CD1c-positive myeloid dendritic cell (primary cell): ENCODE measurements around the gene FGL2.
A peak's percentile ranks its signal among the peaks of the same experiment; 100 is the strongest.
"Not testable (repeated sequence)": the region's sequence is repeated elsewhere in the genome, so short reads cannot be mapped to it uniquely, and the experiment has no call there.

Experiments used
- DNase-seq: peaks from one replicate; pipeline ENCODE4 v3.0.0-alpha.2; 2016; ENCODE audit errors: extremely low spot score

Gene FGL2

DNA sequence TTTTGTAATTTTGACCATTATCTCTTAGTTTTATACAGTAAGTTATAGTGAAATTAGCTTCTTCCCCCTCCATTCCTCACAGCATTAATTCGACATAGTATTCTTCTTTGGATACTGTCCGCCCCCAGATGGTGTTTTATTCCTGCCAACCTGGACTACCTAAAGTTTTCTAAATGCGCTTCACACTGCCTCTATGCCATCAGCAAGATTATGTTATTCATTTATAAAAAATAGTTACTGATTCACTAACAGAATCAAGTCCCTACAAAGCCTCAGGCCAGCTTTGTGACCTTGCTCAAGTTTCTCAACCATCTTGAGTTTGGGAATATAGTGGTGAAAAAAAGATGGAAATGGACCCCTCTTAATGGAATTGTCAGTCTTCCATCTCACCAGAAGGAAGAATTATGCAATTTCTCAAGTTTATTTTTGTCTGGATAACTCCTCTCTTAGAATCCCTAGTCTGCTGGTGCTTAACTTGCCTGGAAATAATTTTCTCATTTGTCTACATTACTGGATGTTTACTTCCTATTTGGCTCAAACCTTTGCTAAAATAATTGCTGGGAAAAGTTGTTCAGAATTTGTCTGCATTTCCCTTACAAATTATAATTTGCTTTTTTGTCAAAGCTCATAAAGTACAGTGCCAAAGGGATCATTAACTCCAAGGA is 16.7 kb upstream of the FGL2 start:
- DNase-seq: no peak

DNA sequence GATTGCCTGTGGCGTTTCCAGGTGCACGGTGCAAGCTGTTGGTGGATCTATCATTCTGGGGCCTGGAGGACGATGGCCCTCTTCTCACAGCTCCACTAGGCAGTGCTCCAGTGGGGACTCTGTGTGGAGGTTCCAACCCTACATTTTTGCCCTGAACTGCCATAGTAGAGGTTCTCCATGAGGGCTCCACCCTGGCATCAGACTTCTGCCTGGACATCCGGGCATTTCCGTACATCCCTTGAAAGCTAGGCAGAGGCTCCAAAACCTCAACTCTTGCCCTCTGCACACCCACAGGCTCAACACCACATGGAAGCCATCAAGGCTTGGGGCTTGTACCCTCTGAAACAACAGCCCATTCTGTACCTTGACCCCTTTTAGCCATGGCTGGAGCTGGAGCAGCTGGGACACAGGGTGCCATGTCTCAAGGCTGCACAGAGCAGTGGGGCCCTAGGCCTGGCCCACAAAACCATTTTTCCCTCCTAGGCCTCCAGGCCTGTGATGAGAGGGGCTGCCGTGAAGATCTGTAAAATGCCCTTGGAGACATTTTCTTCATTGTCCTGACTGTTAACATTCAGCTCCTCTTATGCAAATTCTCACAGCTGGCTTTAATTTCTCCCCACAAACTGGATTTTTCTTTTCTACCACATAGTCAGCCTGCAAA is 10.0 kb upstream of the FGL2 start:
- no peak for DNase-seq

DNA sequence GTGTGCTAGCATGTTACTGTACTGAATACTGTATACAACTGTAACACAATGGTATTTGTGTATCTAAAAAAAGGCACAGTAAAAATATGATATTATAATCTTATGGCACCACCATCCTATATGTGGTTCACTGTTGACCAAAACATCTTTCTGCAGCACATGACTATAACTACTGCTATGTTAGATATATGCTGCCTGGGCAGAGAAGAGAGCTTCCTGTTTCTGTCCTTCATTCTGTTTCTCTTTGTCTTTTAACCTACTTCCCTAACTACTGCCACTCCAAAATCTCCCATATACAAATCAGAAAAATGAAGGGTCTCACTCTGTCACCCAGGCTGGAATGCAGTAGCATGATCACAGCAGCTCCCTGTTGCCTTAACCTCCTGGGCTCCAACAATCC is 8.8 kb upstream of the FGL2 start:
- no peak for DNase-seq

DNA sequence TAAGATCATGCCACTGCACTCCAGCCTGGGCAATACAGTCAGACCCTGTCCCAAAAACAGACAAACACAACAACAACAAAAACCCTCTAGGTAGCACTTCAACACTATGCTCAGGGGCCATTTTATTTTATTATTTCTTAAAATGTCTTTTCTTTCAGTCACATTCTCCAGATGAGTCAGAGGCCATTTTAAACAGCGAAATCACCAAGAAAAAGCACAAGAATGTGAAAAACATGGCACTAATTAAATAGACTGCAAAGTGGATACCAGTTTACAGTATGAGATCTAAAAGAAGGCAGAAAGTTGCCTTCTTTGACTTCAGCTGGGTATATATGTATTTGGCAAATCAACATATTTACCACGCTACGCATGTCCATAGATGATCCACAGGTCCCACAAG is 6.1 kb upstream of the FGL2 start:
- DNase-seq: no peak

DNA sequence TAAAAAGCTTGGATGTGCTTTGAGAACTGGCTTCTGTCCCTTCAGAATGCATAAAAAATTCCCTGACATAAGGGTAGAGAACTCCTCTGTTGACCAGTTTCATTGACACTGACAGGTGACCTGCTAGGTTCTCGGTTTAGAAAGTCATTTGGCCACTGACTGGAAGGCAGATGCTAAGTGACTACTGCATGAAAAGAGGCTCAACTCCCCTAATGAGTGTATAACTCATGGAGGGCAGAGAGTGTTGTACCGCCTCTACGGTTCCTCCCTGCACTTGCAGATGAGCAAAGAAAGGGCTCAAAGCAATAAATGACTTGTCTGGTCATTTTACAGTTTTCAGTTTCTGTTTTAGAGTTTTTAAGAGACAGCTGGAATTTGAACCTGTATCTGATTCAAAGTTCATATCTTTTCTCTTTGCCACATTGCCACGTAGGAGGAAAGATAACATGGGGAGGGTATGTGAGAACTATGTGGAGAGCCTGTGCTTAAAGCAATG is 2.9 kb upstream of the FGL2 start:
- no peak for DNase-seq

DNA sequence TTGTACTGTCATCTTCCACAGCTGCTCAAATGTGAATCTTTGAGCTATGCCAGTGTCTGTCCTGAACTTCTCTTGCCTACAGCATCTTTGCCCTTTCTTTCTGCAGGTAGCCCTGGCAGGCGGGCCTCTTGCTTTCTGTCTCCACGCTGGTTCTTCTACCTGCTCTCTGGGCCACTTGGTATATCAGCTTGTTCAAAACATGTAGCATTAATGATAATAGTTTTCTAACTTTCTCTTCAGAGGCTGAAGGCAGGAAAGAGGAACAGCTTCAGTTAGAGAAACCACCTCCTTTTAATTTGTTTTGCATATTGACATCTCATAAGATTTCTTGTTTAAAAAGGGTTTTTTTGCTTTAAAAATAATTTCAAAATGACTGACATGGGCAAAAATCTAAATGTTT is 923 bp upstream of the FGL2 start:
- DNase-seq: no peak

DNA sequence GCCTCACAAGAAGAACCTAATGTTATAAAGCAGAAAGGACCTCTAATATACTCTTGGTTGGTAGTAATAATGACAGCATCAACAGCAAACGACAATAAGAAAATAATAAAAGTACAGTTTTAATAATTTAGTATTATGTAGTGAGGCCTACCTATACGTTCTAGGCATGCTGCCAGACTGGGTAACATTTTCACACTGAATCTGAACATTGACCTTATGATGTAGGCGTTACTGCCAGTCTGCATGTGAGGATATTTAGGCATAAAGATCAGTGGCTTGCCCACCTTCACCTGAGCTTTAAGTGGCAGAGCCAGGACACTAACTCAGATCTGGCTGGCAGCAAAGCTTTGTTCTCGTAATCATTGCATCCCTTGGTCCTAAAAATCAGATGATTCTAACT is 2.5 kb downstream of the FGL2 start:
- no peak for DNase-seq

DNA sequence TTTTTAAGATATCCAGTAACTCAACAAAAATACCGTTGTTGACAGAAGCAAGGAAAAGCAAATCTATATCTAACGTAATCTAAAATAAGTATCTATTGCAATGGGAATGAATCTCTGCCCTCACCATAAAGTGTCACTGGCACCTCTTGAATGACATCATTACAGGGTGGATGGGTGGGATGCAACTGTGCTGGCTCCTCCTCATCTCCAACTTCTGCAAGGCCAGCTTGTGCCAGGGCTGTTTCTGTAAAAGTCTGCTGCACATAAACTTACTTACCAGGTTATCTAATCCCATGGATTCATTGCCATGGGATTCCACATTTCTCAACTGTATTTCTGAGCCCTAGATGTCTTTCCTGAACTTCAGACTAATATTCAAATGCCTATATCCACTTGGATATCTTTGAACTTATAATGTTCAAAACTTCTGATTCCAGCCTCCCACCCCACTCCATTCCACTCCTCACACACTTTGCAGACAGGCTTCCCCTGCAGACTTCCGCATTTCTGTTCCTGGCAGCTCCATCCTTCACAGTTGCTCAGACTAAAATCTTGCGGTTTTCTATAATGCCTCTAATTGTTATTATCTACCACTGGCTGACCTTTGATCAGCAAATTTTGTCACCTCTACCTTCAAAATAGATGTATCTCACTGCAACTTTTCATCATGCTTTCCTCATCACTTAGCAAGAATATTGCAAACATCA is 10.7 kb downstream of the FGL2 start:
- DNase-seq: peak; percentile 72

DNA sequence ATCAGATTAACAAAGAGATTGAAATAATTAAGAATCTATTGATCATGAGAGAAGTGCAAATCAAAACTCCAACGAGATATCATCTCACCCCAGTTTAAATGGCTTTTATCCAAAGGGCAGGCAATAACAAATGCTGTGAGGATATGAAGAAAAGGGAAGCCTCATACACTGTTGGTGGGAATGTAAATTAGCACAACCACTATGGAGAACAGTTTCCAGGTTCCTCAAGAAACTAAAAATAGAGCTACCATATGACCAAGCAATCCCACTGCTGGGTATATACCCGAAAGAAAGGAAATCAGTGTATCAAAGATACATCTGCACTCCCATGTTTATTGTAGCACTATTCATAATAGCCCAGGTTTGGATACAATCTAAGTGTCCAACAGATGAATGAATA is 13.8 kb downstream of the FGL2 start:
- peak; percentile 44 for DNase-seq

DNA sequence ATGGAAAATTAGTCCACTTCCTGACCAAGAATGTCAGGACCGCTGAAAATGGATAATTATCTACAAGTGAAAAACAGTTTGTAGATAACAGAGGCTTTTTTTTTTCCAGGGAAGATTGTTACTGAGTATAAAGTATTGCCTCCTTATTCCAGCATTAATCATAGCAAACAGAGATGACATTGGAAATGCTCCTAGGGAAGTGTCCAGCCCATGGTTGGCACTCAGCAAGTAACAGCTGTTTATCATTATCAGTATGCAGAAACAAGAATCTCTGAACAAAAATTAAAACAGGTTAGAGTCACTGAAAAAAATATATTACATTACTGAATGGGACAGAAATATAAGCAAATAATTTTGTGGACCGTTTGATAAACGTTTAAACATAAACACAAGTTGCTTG is 14.6 kb downstream of the FGL2 start:
- no peak for DNase-seq

DNA sequence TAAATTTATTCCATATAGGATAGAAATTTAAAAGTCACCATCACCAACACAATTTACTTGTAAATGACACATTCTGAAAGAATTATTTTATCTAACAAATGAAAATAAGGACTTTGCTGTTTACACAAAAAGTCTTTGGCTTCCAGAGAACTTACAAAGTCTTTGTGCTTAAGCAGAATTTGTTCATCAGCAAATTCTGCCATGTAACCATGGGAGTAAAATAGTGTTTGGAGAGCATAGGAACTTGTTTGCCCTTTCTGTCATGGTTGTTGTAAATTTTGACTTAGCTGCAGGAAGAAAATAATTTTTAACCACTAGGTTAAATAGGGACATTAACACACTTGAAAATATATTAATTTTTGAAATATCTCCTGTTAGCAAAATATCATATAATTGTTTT is 15.2 kb downstream of the FGL2 start:
- no peak for DNase-seq

DNA sequence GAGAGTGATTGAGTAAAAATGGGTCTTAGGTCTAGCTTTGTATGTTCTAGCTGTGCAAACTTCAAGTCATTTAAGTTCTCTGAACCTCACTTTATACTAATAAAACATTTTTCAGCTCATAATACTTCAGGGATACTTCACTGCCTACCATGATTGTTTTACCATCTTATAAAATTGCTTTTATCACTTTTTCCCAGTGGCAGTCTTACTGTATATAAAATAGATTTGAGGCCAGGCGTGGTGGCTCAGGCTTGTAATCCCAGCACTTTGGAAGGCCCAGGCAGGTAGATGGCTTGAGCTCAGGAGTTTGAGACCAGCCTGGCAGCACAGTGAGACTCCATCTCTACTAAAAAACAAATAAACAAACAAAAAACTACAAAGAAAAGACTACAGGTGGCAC is 17.4 kb downstream of the FGL2 start:
- no peak for DNase-seq

DNA sequence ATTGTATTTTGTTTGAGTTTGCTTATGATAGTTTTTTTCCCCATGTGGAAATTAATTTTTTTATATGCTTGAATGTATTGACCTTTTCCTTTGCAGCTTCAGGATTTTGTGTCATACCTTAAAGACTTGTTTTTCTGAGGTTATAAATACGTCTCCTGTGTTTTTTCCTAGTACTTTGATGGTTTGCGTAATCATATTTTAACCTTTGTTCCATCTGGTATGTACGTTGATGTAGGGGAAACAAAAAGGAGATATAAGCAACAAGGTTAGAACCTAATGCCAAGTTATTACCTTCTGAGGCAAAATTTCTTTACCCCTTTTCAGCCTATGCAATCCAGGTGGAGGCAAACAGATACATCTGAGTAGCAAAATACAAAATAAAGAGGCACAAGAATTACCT is 17.9 kb downstream of the FGL2 start:
- no peak for DNase-seq

DNA sequence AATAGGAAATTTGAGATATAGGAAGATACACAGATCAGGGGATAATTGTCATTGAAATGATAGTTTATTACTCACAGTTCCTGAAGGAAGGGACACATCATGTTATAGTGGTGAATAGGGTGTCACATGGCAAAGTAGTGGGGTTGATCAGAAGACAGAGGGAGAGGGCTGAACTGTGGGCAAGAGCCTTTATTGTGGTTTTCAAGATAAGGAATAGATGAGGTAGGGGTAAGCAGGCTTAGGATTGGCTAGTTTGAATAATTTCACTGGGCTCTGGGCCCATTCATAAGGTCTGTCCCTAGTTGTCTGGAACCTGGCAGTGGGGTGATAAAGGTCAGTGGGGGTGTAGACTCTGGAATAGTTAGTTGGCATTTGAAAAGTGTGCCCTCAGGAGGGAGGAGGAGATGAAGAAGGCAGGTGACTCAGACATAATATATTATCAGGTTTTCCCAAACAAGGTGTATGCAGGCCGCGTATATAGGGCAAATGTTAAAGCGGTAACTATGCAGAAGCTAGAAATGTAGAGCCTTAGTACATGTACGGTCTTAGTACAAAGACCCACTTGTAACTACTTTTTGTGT is 18.5 kb downstream of the FGL2 start:
- DNase-seq: no peak

DNA sequence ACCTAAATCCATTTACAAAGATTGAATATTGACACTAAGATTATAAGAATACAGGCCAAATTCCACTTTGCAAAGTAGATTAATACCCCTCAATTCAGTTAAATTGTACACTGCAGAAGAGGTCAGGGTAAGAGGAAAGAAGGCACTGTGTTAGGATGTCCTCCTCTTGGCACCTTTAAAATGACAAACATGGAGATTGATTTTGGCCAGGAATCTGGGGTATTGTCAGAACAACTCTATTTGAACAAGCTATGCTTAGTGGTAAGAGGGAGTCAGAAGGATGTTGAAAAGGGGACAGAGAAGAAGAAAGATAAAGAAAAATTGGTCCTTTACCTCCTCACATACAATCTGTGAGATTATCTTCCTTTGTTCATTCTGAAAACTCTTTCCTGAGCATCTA is 21.6 kb downstream of the FGL2 start:
- not testable (repeated sequence) for DNase-seq

DNA sequence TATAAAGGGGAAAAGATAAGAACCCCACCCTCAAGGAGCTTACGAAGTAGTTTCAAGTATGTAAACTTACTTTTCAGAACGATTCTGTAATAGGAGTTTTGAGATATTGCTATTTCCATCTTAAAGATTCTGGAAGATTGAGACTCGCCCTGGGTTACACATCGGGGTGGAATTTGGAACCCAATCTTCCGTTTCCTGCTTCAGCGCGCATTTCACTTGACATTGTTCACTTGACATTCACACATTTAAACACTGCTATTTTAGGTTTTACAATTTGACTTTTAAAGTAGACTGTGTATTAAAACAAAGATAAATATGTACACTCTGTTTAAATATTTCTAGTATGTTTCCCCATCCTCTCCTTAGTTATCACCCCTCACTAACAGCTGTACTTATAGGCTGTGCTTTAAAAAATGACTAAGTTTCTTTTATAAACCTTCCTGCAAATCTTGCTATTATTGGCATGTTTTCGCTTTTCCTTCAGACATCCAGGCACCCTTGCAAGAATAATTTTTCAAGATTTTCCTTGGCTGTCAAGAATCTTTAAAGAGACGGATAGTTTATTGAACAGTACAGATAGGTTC is 22.2 kb downstream of the FGL2 start:
- DNase-seq: not testable (repeated sequence)

DNA sequence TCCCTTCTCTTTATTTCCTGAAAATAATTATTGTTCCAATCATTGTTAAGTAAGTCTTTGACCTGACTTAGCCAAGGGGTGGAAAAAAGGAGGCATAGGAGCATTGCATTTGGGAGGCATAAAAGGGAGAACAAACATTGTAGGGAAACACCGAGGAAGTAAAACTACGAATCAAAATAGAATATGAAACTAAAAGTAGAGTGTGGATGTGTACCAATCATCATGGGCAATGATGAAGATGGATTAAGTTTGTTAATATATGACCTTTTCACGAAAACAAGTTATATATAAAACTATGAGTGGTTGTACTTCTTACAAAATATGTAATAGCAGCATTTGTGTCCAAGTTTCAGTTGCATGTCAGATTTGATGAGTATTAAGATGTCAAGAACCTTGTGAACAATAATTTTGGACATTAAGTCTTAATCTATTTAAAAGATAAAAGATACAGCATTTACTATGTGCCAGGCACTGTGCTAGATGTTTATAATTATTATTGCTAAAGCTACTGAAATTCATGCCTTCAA is 24.3 kb downstream of the FGL2 start:
- not testable (repeated sequence) for DNase-seq

DNA sequence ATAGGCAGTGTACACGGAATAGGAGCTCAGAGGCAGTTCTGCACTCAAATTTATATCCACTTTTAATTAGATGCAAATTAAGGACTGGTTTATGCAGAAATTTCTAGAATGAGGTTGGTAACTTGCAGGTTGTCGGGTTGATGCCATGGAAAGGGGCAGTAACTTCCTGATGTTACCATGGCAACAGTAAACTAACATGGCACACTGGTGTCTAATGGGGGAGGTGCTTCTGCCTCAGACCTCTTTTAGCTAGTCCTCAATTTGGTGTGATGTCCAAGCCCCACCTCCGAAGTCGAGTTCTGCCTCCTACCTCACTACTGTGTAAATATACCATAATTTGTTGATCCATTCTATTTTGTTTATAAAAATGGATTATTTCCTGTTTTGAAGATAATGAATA is 25.2 kb downstream of the FGL2 start:
- DNase-seq: not testable (repeated sequence)

DNA sequence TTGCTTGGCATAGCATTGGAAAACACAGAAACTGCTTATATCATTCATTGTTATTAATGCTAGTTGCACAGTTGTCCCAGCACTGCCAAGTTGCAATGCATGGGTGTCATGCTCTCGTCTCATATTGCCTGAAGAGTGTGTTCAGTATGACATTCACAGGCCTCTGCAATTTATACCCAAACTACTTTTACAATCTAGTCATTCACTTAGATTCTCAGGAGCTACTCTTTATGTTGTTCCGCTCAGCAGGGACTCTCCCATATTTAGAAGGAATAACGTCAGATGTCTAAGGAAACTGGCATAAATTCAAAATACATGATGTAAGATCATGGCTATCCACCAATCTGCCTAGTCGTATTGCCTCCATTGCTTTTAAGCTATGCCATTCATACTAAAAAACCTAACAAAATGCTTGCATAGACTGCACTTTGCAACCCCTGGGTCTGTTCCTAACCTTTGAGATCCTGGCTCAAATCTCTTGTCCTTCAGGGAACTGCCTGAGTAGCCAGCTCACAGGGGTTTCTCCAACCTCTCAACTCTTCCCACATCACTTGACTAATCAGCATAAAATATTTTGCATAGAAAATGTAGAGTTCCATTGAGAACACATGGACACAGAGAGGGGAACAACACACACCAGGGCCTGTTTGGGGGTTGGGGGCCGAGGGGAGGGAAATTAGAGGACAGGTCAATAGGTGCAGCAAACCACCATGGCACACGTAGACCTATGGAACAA is 27.0 kb downstream of the FGL2 start:
- not testable (repeated sequence) for DNase-seq

DNA sequence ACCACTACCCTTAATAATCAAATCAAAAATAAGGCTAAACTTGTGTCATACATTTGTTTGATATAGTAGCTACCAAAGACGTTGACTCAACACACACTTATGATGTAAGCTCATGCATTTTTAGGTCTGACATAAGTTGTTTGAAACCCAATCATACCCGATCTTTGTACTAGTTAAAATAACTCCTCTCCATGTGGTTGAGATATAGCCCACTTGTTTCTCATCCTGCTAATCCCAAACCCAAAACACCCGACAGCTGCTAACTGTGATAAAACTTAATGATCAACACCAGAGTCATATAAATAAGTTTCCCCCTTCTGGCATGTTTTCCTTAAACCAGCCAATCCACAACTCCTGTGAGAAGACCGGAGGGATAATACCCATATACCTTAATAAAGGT is 28.5 kb downstream of the FGL2 start:
- not testable (repeated sequence) for DNase-seq

DNA sequence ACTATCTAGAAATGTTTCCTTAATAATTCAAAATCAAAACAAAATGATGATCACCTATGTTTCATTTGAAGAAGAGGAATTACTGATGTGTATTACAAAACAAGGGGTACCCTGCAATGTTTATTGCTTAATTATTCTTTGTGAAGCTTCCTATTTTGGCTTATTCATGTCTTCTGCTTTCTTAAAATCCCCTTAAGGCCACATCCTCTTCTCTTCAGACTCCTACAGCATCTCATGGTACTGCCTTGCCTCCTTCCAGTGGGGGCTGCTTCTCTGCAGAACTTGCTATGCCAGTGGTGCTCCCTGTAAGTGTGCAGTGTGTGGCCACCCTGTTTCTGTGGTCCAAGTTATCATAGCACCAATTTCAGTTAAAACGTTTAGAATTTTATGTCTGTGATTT is 42.2 kb downstream of the FGL2 start:
- peak; percentile 86 for DNase-seq
